ENCODE measurements around the gene LMBR1L.
"Not testable (repeated sequence)": the region's sequence is repeated elsewhere in the genome, so short reads cannot be mapped to it uniquely, and the experiment has no call there.

The LMBR1L gene

GRCh38 chr12:49079793-49080192 lies 30.9 kb downstream of the LMBR1L start:
- DNase-seq, result no peak

- no peak for DNase-seq
Measured at GRCh38 chr12:49070971-49071370, 39.7 kb downstream of the LMBR1L start.

- peak; percentile 96 for DNase-seq
Measured at GRCh38 chr12:49069507-49070346, 40.9 kb downstream of the LMBR1L start, which contains the start of gene RHEBL1. RHEBL1 (minus strand) TSS chr12:49069979; CDS start chr12:49069785, 194 bp downstream.

- DNase-seq, result no peak
Measured at GRCh38 chr12:49068879-49069506, 41.7 kb downstream of the LMBR1L start.

- DNase-seq, result no peak
Measured at GRCh38 chr12:49066120-49066519, 44.5 kb downstream of the LMBR1L start.

- DNase-seq, result no peak
Measured at GRCh38 chr12:49064767-49065152, 45.9 kb downstream of the LMBR1L start.

GRCh38 chr12:49061916-49062315 lies 48.7 kb downstream of the LMBR1L start:
- not testable (repeated sequence) for DNase-seq

GRCh38 chr12:49061157-49061650 lies 49.4 kb downstream of the LMBR1L start:
- no peak for DNase-seq

GRCh38 chr12:49060237-49061156 lies 50.1 kb downstream of the LMBR1L start, which contains the start of gene KMT2D:
KMT2D (minus strand) TSS chr12:49060794; CDS start chr12:49055324, 5,470 bp downstream.
- peak; percentile 97 for DNase-seq

GRCh38 chr12:49059299-49060171 lies 51.1 kb downstream of the LMBR1L start:
- peak; percentile 7 for DNase-seq

GRCh38 chr12:49059045-49059298 lies 51.7 kb downstream of the LMBR1L start:
- no peak for DNase-seq

- DNase-seq, result no peak
Measured at GRCh38 chr12:49058366-49059044, 52.1 kb downstream of the LMBR1L start.

GRCh38 chr12:49057888-49058287 lies 52.8 kb downstream of the LMBR1L start:
- DNase-seq, result no peak

GRCh38 chr12:49055978-49056754 lies 54.5 kb downstream of the LMBR1L start:
- peak; percentile 69 for DNase-seq

- DNase-seq, result no peak
Measured at GRCh38 chr12:49055092-49055491, 55.6 kb downstream of the LMBR1L start.

GRCh38 chr12:49054524-49054923 lies 56.1 kb downstream of the LMBR1L start:
- DNase-seq, result no peak

GRCh38 chr12:49054096-49054495 lies 56.6 kb downstream of the LMBR1L start:
- DNase-seq, result no peak

GRCh38 chr12:49052451-49053208 lies 58.0 kb downstream of the LMBR1L start:
- DNase-seq, result no peak

- no peak for DNase-seq
Measured at GRCh38 chr12:49051777-49052438, 58.7 kb downstream of the LMBR1L start.
